WTC11 (cell line): Measurements from ENCODE around the gene SLC25A31. TPM values are rescaled to one million over a fixed set of nuclear protein-coding genes. Genes with fewer than 3 reads are reported as not detected.

Experiments
- ATAC-seq: fragments of 200-7000 bp; cut with Tn5 transposase; 2 replicates; pipeline ENCODE4 v1.10.0; 2021; ENCODE audit warnings: mild to moderate bottlenecking, moderate library complexity
- CTCF ChIA-PET: fragments of 300-600 bp; sonication (Branson Sonifier 250); formaldehyde crosslinking; loops from one replicate; lab custom pipeline; 2021; ENCODE audit warnings: antibody characterized with exemption; lab: Charles Lee
- POLR2A ChIA-PET: fragments of 350-600 bp; sonication (Branson Sonifier 250); formaldehyde crosslinking; loops from one replicate; lab custom pipeline; 2021; ENCODE audit warnings: antibody characterized with exemption; lab: Charles Lee
- DNase-seq: peaks from one replicate; pipeline ENCODE4 v3.0.0; 2021; ENCODE audit warnings: low spot score
- H3K27ac Mint-ChIP-seq: 2 replicates; pipeline ENCODE4 v1.8.0; 2021; ENCODE audit warnings: mixed read lengths
- H3K27me3 Mint-ChIP-seq: 2 replicates; pipeline ENCODE4 v1.8.0; 2021; ENCODE audit warnings: low read depth, mild to moderate bottlenecking, moderate library complexity, mixed read lengths
- H3K36me3 Mint-ChIP-seq: 2 replicates; pipeline ENCODE4 v1.8.0; 2021; ENCODE audit warnings: mixed read lengths
- H3K4me1 Mint-ChIP-seq: 2 replicates; pipeline ENCODE4 v1.8.0; 2022; ENCODE audit warnings: mixed read lengths
- H3K4me3 Mint-ChIP-seq: 2 replicates; pipeline ENCODE4 v1.8.0; 2021; ENCODE audit warnings: mild to moderate bottlenecking, moderate library complexity, mixed read lengths
- H3K9me3 Mint-ChIP-seq: 2 replicates; pipeline ENCODE4 v1.8.0; 2021; ENCODE audit warnings: mixed read lengths
- AFF4 ChIP-seq: sonication (generic); formaldehyde crosslinking; IDR thresholded peaks from 2 replicates; pipeline ENCODE4 v1.8.1; 2023; ENCODE audit warnings: mild to moderate bottlenecking, missing genetic modification reagents, borderline replicate concordance
- ARID4B ChIP-seq: sonication (generic); formaldehyde crosslinking; IDR thresholded peaks from 2 replicates; pipeline ENCODE4 v1.8.0; 2023; ENCODE audit warnings: missing genetic modification reagents, mild to moderate bottlenecking, borderline replicate concordance
- CTCF ChIP-seq: fragments of 200-600 bp; IDR thresholded peaks from 2 replicates; pipeline ENCODE4 v1.8.0; 2022; ENCODE audit warnings: antibody characterized with exemption
- GRHL2 ChIP-seq: fragments of 250-450 bp; sonication (Bioruptor Pico); IDR thresholded peaks from 2 replicates; pipeline ENCODE4 v1.8.0; 2022; ENCODE audit warnings: mild to moderate bottlenecking, moderate library complexity; ENCODE audit not compliant: insufficient replicate concordance, severe bottlenecking
- JAZF1 ChIP-seq: fragments of 250-450 bp; sonication (Bioruptor Pico); IDR thresholded peaks from 2 replicates; pipeline ENCODE4 v1.9.0; 2021; ENCODE audit warnings: moderate library complexity, mild to moderate bottlenecking, inconsistent platforms
- NR3C1 ChIP-seq: sonication (generic); formaldehyde crosslinking; conservative IDR thresholded peaks from 2 replicates; pipeline ENCODE4 v1.8.1; 2023; ENCODE audit warnings: low read depth, mild to moderate bottlenecking, missing genetic modification reagents
- PRDM15 ChIP-seq: sonication (generic); formaldehyde crosslinking; IDR thresholded peaks from 2 replicates; pipeline ENCODE4 v1.8.0; 2022; ENCODE audit warnings: missing genetic modification reagents
- total RNA-seq: library from RNA; stranded (reverse); gene quantifications from 3 replicates; pipeline ENCODE4 v1.2.3, GENCODE V29; 2021
- TF ChIP-seq, protein P1 (sequence below): sonication (generic); formaldehyde crosslinking; IDR thresholded peaks from 2 replicates; pipeline ENCODE4 v1.8.1; 2022; ENCODE audit warnings: low read depth, mild to moderate bottlenecking, moderate library complexity, missing genetic modification reagents, borderline replicate concordance

The SLC25A31 gene
- total RNA-seq, 1 experiment from 2014 or later, result not detected

DNA sequence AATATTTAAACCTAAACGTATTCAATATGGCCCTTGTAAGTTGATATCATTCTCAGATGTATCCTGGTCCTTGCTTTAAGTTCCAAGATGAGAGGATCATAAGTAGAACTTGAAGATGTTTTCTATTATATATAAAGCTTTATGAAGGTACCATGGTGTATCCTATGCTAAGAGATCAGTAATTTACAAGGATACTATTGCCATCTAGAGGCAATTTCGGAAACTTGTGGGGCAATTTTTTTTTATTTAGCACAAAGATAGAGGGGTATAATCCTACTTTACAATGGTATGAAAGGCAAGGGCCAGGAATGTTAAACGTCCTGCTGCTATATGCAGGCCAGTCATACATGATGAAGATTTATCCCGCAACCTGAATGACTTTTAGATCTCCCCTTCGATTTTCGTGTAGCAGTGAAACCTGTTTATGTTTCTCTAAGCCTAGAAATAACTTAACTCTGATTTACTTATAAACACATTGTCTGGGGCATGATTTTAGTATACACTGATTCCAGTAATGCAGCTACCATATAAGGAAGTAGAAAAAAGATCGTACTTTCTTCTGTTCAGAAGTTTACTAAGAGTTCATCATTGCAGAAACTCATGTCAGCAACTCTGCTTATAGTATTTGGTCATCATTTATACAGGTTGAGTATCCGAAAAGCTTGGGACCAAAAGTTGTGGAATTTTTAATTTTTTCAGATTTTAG lies 2.6 kb downstream of the SLC25A31 start:
- no peaks in the 10 kb centered on the region for H3K36me3 Mint-ChIP-seq
- CTCF ChIA-PET, result interaction anchor here (0.5 to 3.3 kb wide), 17 partner anchors 13 to 332 kb away, joined by 3 to 23 read pairs (median 3); partner anchors contain the start of genes HSPA4L and INTU
- H3K4me1 Mint-ChIP-seq, result peaks cover 3% of the 10 kb centered on the region; the same call in 1 of the 2 replicates
- ATAC-seq (peak; percentile 92), DNase-seq (no peak)
- no peak overlapping the region for H3K27ac Mint-ChIP-seq
- H3K27me3 Mint-ChIP-seq, result no peaks in the 10 kb centered on the region
- H3K4me3 Mint-ChIP-seq, result no peak overlapping the region
- TF ChIP-seq GRHL2 (no peak), AFF4 (no peak), CTCF (peak; percentile 21; the same call in 1 of the 2 replicates), NR3C1 (CRISPR knock-in tag) (no peak), JAZF1 (CRISPR knock-in tag) (no peak), ARID4B (CRISPR knock-in tag) (no peak), PRDM15 (no peak)
- TF ChIP-seq, protein P1, sequence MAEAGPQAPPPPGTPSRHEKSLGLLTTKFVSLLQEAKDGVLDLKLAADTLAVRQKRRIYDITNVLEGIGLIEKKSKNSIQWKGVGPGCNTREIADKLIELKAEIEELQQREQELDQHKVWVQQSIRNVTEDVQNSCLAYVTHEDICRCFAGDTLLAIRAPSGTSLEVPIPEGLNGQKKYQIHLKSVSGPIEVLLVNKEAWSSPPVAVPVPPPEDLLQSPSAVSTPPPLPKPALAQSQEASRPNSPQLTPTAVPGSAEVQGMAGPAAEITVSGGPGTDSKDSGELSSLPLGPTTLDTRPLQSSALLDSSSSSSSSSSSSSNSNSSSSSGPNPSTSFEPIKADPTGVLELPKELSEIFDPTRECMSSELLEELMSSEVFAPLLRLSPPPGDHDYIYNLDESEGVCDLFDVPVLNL (CRISPR knock-in tag), result no peak
- no peaks in the 10 kb centered on the region for H3K9me3 Mint-ChIP-seq
- POLR2A ChIA-PET, result interaction anchor here (0.5 kb wide), 1 partner anchor 370 kb away, joined by 3 read pairs; no protein-coding TSS in a partner anchor
